Mesenchymal stem cell (in vitro differentiated cells and primary cell): ENCODE data around the gene PGS1.

ENCODE experiments used
- DNase-seq: peaks from one replicate; pipeline ENCODE4 v3.0.0-alpha.2; 2013
- H2AFZ ChIP-seq: one replicate; pipeline ENCODE4 v1.6.1; 2013; ENCODE audit warnings: low read depth, mild to moderate bottlenecking, control low read depth, inconsistent platforms, low read length, moderate library complexity
- H2AK5ac ChIP-seq: 2 replicates; pipeline ENCODE4 v1.6.1; 2013; ENCODE audit warnings: low read length, moderate library complexity, mild to moderate bottlenecking, inconsistent platforms; ENCODE audit not compliant: severe bottlenecking
- H2BK120ac ChIP-seq: one replicate; pipeline ENCODE4 v1.6.1; 2013; ENCODE audit warnings: low read depth, mild to moderate bottlenecking, inconsistent platforms, low read length, moderate library complexity
- H2BK12ac ChIP-seq, 2 experiments: one replicate each; pipeline ENCODE4 v1.6.1; 2013; ENCODE audit warnings: inconsistent platforms in 2 of 2, low read length in 2 of 2, mild to moderate bottlenecking in 2 of 2, moderate library complexity in 2 of 2, control low read depth in 1 of 2
- H2BK15ac ChIP-seq: one replicate; pipeline ENCODE4 v1.6.1; 2013; ENCODE audit warnings: mild to moderate bottlenecking, low read depth, inconsistent platforms; ENCODE audit not compliant: poor library complexity, severe bottlenecking
- H2BK5ac ChIP-seq: 2 replicates; pipeline ENCODE4 v1.6.1; 2013; ENCODE audit warnings: low read depth, mild to moderate bottlenecking, low read length, control low read depth, inconsistent platforms; ENCODE audit not compliant: poor library complexity, severe bottlenecking
- H3K14ac ChIP-seq, 2 experiments: one replicate each; pipeline ENCODE4 v1.6.1; 2013; ENCODE audit warnings: inconsistent platforms in 2 of 2, low read length in 2 of 2, control low read depth in 1 of 2, mild to moderate bottlenecking in 1 of 2, moderate library complexity in 1 of 2
- H3K18ac ChIP-seq, 2 experiments: one replicate each; pipeline ENCODE4 v1.6.1; 2013; ENCODE audit warnings: inconsistent platforms in 2 of 2, low read length in 2 of 2, control low read depth in 1 of 2, low read depth in 1 of 2, mild to moderate bottlenecking in 1 of 2
- H3K23ac ChIP-seq, 2 experiments: one replicate each; pipeline ENCODE4 v1.6.1; 2013; ENCODE audit warnings: inconsistent platforms in 2 of 2, low read length in 2 of 2, mild to moderate bottlenecking in 2 of 2, moderate library complexity in 2 of 2, control low read depth in 1 of 2
- H3K27ac ChIP-seq: 2 replicates; pipeline ENCODE4 v1.5.1; 2013; ENCODE audit warnings: mild to moderate bottlenecking, moderate library complexity, low read length, control low read depth, inconsistent platforms; ENCODE audit not compliant: poor library complexity, severe bottlenecking
- H3K27me3 ChIP-seq, 2 experiments: 2 replicates each; pipeline versions ENCODE4 v1.6.1 to v1.7.0; 2013; ENCODE audit warnings: low read length in 2 of 2, mild to moderate bottlenecking in 2 of 2, moderate library complexity in 2 of 2, control low read depth in 1 of 2, inconsistent platforms in 1 of 2; ENCODE audit not compliant: control insufficient read depth in 1 of 2, insufficient read depth in 1 of 2
- H3K36me3 ChIP-seq, 2 experiments: 2 replicates each; pipeline versions ENCODE4 v1.6.1 to v1.7.0; 2013; ENCODE audit warnings: low read length in 2 of 2, control low read depth in 1 of 2, inconsistent platforms in 1 of 2, low read depth in 1 of 2, mild to moderate bottlenecking in 1 of 2; ENCODE audit not compliant: insufficient read depth in 2 of 2, control insufficient read depth in 1 of 2
- H3K4ac ChIP-seq, 2 experiments: one replicate each; pipeline ENCODE4 v1.6.1; 2013; ENCODE audit warnings: inconsistent platforms in 2 of 2, low read length in 2 of 2, mild to moderate bottlenecking in 2 of 2, moderate library complexity in 2 of 2, control low read depth in 1 of 2, low read depth in 1 of 2
- H3K4me1 ChIP-seq: 2 replicates; pipeline ENCODE4 v1.6.1; 2013; ENCODE audit warnings: low read depth, low read length, control low read depth; ENCODE audit not compliant: control insufficient read depth, insufficient read depth
- H3K4me2 ChIP-seq: 2 replicates; pipeline ENCODE4 v1.6.1; 2013; ENCODE audit warnings: low read length, mild to moderate bottlenecking, inconsistent platforms; ENCODE audit not compliant: poor library complexity, severe bottlenecking
- H3K4me3 ChIP-seq, 2 experiments: 2 replicates each; pipeline versions ENCODE4 v1.5.1 to v1.7.0; 2013; ENCODE audit warnings: low read length in 2 of 2, mild to moderate bottlenecking in 2 of 2, control low read depth in 1 of 2, low read depth in 1 of 2; ENCODE audit not compliant: insufficient read depth in 1 of 2
- H3K79me1 ChIP-seq: replicated peaks from 2 replicates; pipeline ENCODE4 v1.6.1; 2013; ENCODE audit warnings: mild to moderate bottlenecking, control low read depth, low read length, inconsistent platforms; ENCODE audit not compliant: poor library complexity, severe bottlenecking
- H3K9ac ChIP-seq: 2 replicates; pipeline ENCODE4 v1.7.0; 2013; ENCODE audit warnings: mild to moderate bottlenecking, low read length, moderate library complexity
- H3K9me3 ChIP-seq: 2 replicates; pipeline ENCODE4 v1.7.0; 2013; ENCODE audit warnings: mild to moderate bottlenecking, low read length; ENCODE audit not compliant: control insufficient read depth
- H4K8ac ChIP-seq: one replicate; pipeline ENCODE4 v1.6.1; 2013; ENCODE audit warnings: inconsistent platforms, mild to moderate bottlenecking, low read length, moderate library complexity
- H4K91ac ChIP-seq: one replicate; pipeline ENCODE4 v1.6.1; 2013; ENCODE audit warnings: mild to moderate bottlenecking, low read length, inconsistent platforms
- WGBS: methylation state at CpG from one replicate; pipeline ENCODE4 v1.1.7; 2013; ENCODE audit warnings: mixed read lengths; 5-methylcytosine and 5-hydroxymethylcytosine counted together

The PGS1 gene

GRCh38 chr17:78451753-78452152 lies 73.3 kb downstream of the PGS1 start:
- Histone ChIP-seq H3K27ac (no peak overlapping the region), H2AFZ (no peak overlapping the region), H2BK12ac (no peak overlapping the region), H3K18ac (no peak overlapping the region), H3K4me1 (no peaks in the 10 kb centered on the region), H3K36me3 (no peaks in the 10 kb centered on the region), H3K9ac (no peak overlapping the region), H3K4me3 (no peak overlapping the region), H3K4me2 (no peak overlapping the region), H3K4ac (no peak overlapping the region), H3K79me1 (no peaks in the 10 kb centered on the region), H2AK5ac (no peak overlapping the region), H2BK15ac (no peak overlapping the region), H3K9me3 (no peaks in the 10 kb centered on the region), H3K14ac (no peak overlapping the region), H2BK120ac (no peak overlapping the region), H4K8ac (no peak overlapping the region), H2BK5ac (no peak overlapping the region), H4K91ac (peak overlapping the region; percentile 15), H3K23ac (no peak overlapping the region), H3K27me3 (peaks cover 4 to 63% of the 10 kb centered on the region in 2 experiments)
- no peak for DNase-seq
- 84% methylated on average over 7 of the region's 7 CpGs for WGBS

- Histone ChIP-seq H4K91ac (no peak overlapping the region), H3K4me2 (no peak overlapping the region), H3K14ac (no peak overlapping the region), H3K27me3 (peaks cover 4 to 67% of the 10 kb centered on the region in 2 experiments), H3K18ac (no peak overlapping the region), H4K8ac (no peak overlapping the region), H2AFZ (no peak overlapping the region), H3K9ac (no peak overlapping the region), H2AK5ac (no peak overlapping the region), H3K27ac (no peak overlapping the region), H2BK15ac (no peak overlapping the region), H3K4ac (no peak overlapping the region), H3K36me3 (no peaks in the 10 kb centered on the region), H3K4me1 (no peaks in the 10 kb centered on the region), H2BK5ac (no peak overlapping the region), H3K79me1 (no peaks in the 10 kb centered on the region), H3K23ac (no peak overlapping the region), H3K9me3 (no peaks in the 10 kb centered on the region), H2BK12ac (no peak overlapping the region), H3K4me3 (no peak overlapping the region), H2BK120ac (no peak overlapping the region)
- no peak for DNase-seq
- 96% methylated on average over 20 of the region's 20 CpGs for WGBS
These were observed 75.9 kb downstream of the PGS1 start for GRCh38 chr17:78454346-78454745.

GRCh38 chr17:78458091-78458490 lies 79.6 kb downstream of the PGS1 start:
- Histone ChIP-seq H2BK5ac (no peak overlapping the region), H3K23ac (no peak overlapping the region), H3K36me3 (no peaks in the 10 kb centered on the region), H2AFZ (no peak overlapping the region), H3K27me3 (peaks cover 0 to 60% of the 10 kb centered on the region in 2 experiments), H2BK15ac (no peak overlapping the region), H3K4me3 (no peak overlapping the region), H2BK12ac (no peak overlapping the region), H3K4ac (no peak overlapping the region), H3K9ac (no peak overlapping the region), H3K9me3 (no peaks in the 10 kb centered on the region), H3K79me1 (no peaks in the 10 kb centered on the region), H4K91ac (no peak overlapping the region), H4K8ac (no peak overlapping the region), H3K14ac (no peak overlapping the region), H3K4me2 (no peak overlapping the region), H2AK5ac (no peak overlapping the region), H3K27ac (no peak overlapping the region), H2BK120ac (no peak overlapping the region), H3K4me1 (peaks cover 3% of the 10 kb centered on the region), H3K18ac (no peak overlapping the region)
- no peak for DNase-seq
- WGBS: 85% methylated on average over 10 of the region's 10 CpGs

- H4K8ac ChIP-seq: peak overlapping the region; percentile 36
- no peak overlapping the region for H3K18ac ChIP-seq
- no peaks in the 10 kb centered on the region for H3K9me3 ChIP-seq
- H3K23ac ChIP-seq: no peak overlapping the region
- no peak overlapping the region for H3K27ac ChIP-seq
- no peak overlapping the region for H2AFZ ChIP-seq
- peaks cover 0 to 58% of the 10 kb centered on the region in 2 experiments for H3K27me3 ChIP-seq
- no peak overlapping the region for H4K91ac ChIP-seq
- H3K4me1 ChIP-seq: peaks cover 3% of the 10 kb centered on the region
- H3K4me3 ChIP-seq: no peak overlapping the region
- H3K4me2 ChIP-seq: no peak overlapping the region
- H3K79me1 ChIP-seq: no peaks in the 10 kb centered on the region
- H3K14ac ChIP-seq: no peak overlapping the region
- H3K9ac ChIP-seq: no peak overlapping the region
- no peak overlapping the region for H2AK5ac ChIP-seq
- no peak overlapping the region for H2BK120ac ChIP-seq
- H2BK15ac ChIP-seq: no peak overlapping the region
- no peak for DNase-seq
- H2BK12ac ChIP-seq: no peak overlapping the region
- H2BK5ac ChIP-seq: no peak overlapping the region
- H3K36me3 ChIP-seq: no peaks in the 10 kb centered on the region
- no peak overlapping the region for H3K4ac ChIP-seq
- 95% methylated on average over 36 of the region's 37 CpGs for WGBS
These were observed 80.4 kb downstream of the PGS1 start for GRCh38 chr17:78458736-78459335.
